ENCODE results near the gene CCL7. TPM values are rescaled to one million over a fixed set of nuclear protein-coding genes. Genes with fewer than 3 reads are reported as not detected.

The CCL7 gene
- total RNA-seq, 4 donors from 2014 or later = 2.2 TPM; not detected in 3

- WGBS, 2 donors (ENCODE audit: low coverage in 1 of 2) = 65 to 75% methylated on average over 4 to 7 of the region's 8 CpGs
- H3K4me3 ChIP-seq = no peak overlapping the region
- H3K4me1 ChIP-seq = peaks cover 5 to 57% (median 27%) of the 10 kb centered on the region in 3 donors
- ATAC-seq = no peak
- no peaks in the 10 kb centered on the region for H3K36me3 ChIP-seq
- TF ChIP-seq POLR2AphosphoS5 (IDR thresholded peaks at IDR 0.05) (no peak), EP300 (IDR thresholded peaks at IDR 0.05) (no peak)
- H3K27me3 ChIP-seq = no peaks in the 10 kb centered on the region
- no peaks in the 10 kb centered on the region for H3K9me3 ChIP-seq
- peak overlapping the region in 2 of 4 donors; percentile 55 to 72 for H3K27ac ChIP-seq
Measured at GRCh38 chr17:34242587-34243363, 27.2 kb upstream of the CCL7 start.

GRCh38 chr17:34243364-34244320, 26.4 kb upstream of the CCL7 start:
- no peak for ATAC-seq
- 73 to 83% methylated on average over 7 of the region's 7 CpGs for WGBS, 2 donors (ENCODE audit: low coverage in 1 of 2)
- no peaks in the 10 kb centered on the region for H3K9me3 ChIP-seq
- peaks cover 6 to 57% (median 27%) of the 10 kb centered on the region in 3 donors for H3K4me1 ChIP-seq
- H3K27ac ChIP-seq = peak overlapping the region in 1 of 4 donors; percentile 55
- no peaks in the 10 kb centered on the region for H3K36me3 ChIP-seq
- TF ChIP-seq CTCF (IDR thresholded peaks at IDR 0.05) (no peak), EP300 (IDR thresholded peaks at IDR 0.05) (no peak), POLR2A (IDR thresholded peaks at IDR 0.05) (no peak), POLR2AphosphoS5 (IDR thresholded peaks at IDR 0.05) (no peak)
- no peak overlapping the region for H3K4me3 ChIP-seq
- no peaks in the 10 kb centered on the region for H3K27me3 ChIP-seq

GRCh38 chr17:34245351-34245905, 24.6 kb upstream of the CCL7 start:
- no peak for TF ChIP-seq POLR2AphosphoS5 (IDR thresholded peaks at IDR 0.05)
- no peak for TF ChIP-seq CTCF (IDR thresholded peaks at IDR 0.05)
- TF ChIP-seq POLR2A (IDR thresholded peaks at IDR 0.05) = no peak
- no peak for TF ChIP-seq EP300 (IDR thresholded peaks at IDR 0.05)
- Histone ChIP-seq H3K36me3 (no peaks in the 10 kb centered on the region), H3K27me3 (no peaks in the 10 kb centered on the region), H3K4me3 (no peak overlapping the region), H3K9me3 (no peaks in the 10 kb centered on the region), H3K4me1 (peaks cover 18 to 62% (median 39%) of the 10 kb centered on the region in 3 donors), H3K27ac (no peak overlapping the region)
- 43 to 72% methylated on average over 3 to 5 of the region's 6 CpGs for WGBS, 2 donors (ENCODE audit: low coverage in 1 of 2)
- no peak for ATAC-seq

GRCh38 chr17:34246446-34246845, 23.6 kb upstream of the CCL7 start:
- Histone ChIP-seq H3K27me3 (no peaks in the 10 kb centered on the region), H3K4me3 (no peak overlapping the region), H3K27ac (peak overlapping the region in 2 of 4 donors; percentile 9 to 76), H3K9me3 (no peaks in the 10 kb centered on the region), H3K4me1 (peaks cover 23 to 62% (median 45%) of the 10 kb centered on the region in 3 donors), H3K36me3 (no peaks in the 10 kb centered on the region)
- ATAC-seq = no peak
- TF ChIP-seq CTCF (IDR thresholded peaks at IDR 0.05) (no peak), POLR2A (IDR thresholded peaks at IDR 0.05) (no peak), EP300 (IDR thresholded peaks at IDR 0.05) (no peak), POLR2AphosphoS5 (IDR thresholded peaks at IDR 0.05) (no peak)
- 59 to 90% methylated on average over 1 of the region's 1 CpG for WGBS, 2 donors (ENCODE audit: low coverage in 1 of 2)

GRCh38 chr17:34246881-34247280, 23.1 kb upstream of the CCL7 start:
- TF ChIP-seq CTCF (IDR thresholded peaks at IDR 0.05) = no peak
- TF ChIP-seq POLR2A (IDR thresholded peaks at IDR 0.05) = no peak
- no peak for TF ChIP-seq POLR2AphosphoS5 (IDR thresholded peaks at IDR 0.05)
- TF ChIP-seq EP300 (IDR thresholded peaks at IDR 0.05) = no peak
- peaks cover 27 to 62% (median 48%) of the 10 kb centered on the region in 3 donors for H3K4me1 ChIP-seq
- H3K27ac ChIP-seq = peak overlapping the region in 3 of 4 donors; percentile 76 to 92 (median 84)
- H3K36me3 ChIP-seq = no peaks in the 10 kb centered on the region
- 71 to 82% methylated on average over 2 to 3 of the region's 3 CpGs for WGBS, 2 donors (ENCODE audit: low coverage in 1 of 2)
- no peak overlapping the region for H3K4me3 ChIP-seq
- H3K27me3 ChIP-seq = no peaks in the 10 kb centered on the region
- H3K9me3 ChIP-seq = no peaks in the 10 kb centered on the region
- no peak for ATAC-seq
